Measurements from ENCODE around the gene CFLAR.

DNA sequence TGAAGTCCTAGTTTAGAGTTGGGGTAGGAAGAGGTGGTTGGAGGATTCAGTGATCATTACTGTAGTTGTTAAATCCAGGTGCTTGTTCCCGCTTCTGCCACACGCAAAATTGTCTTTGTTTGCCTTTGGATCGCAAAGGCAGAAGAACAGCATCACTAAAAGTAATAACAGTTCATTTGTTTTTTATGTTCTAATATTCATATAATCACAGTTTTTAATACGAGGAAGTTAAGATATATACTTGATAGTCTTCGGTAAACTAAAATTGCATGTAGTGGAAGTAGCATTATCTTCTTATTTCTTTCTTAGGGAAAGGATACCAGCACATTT is 43.8 kb upstream of the CFLAR start:
- TF ChIP-seq POLR2A (IDR thresholded peaks at IDR 0.05; ENCODE audit: low read depth, low read length) (no peak), TAF1 (IDR thresholded peaks at IDR 0.05; ENCODE audit: low read depth, low read length) (no peak), POLR2AphosphoS5 (IDR thresholded peaks at IDR 0.05; ENCODE audit: low read depth, low read length) (no peak)
